Nephron (organoid): ENCODE measurements around the gene ZYG11A.

Experiments
- H3K27ac Mint-ChIP-seq, 3 experiments: 2 replicates each; pipeline ENCODE4 v1.8.0; 2020; ENCODE audit warnings: mixed read lengths in 3 of 3, mild to moderate bottlenecking in 2 of 3, moderate library complexity in 1 of 3
- H3K27me3 Mint-ChIP-seq: 2 replicates; pipeline ENCODE4 v1.8.0; 2021; ENCODE audit warnings: low read depth, mild to moderate bottlenecking, moderate library complexity, mixed read lengths
- H3K36me3 Mint-ChIP-seq: 2 replicates; pipeline ENCODE4 v1.8.0; 2020; ENCODE audit warnings: low read depth, mixed read lengths
- H3K4me1 Mint-ChIP-seq: 2 replicates; pipeline ENCODE4 v1.8.0; 2020; ENCODE audit warnings: mixed read lengths
- H3K4me3 Mint-ChIP-seq, 3 experiments: 2 replicates each; pipeline ENCODE4 v1.8.0; 2020; ENCODE audit warnings: mild to moderate bottlenecking in 3 of 3, mixed read lengths in 3 of 3, moderate library complexity in 2 of 3
- H3K9me3 Mint-ChIP-seq: 2 replicates; pipeline ENCODE4 v1.8.0; 2020; ENCODE audit warnings: mixed read lengths
- CTCF ChIP-seq, 3 experiments: fragments of 200-600 bp; sonication (generic); IDR thresholded peaks; one replicate each; pipeline ENCODE4 v1.5.0; 2021; ENCODE audit warnings: antibody characterized with exemption in 3 of 3; ENCODE audit not compliant: unreplicated experiment in 3 of 3

Gene ZYG11A

DNA sequence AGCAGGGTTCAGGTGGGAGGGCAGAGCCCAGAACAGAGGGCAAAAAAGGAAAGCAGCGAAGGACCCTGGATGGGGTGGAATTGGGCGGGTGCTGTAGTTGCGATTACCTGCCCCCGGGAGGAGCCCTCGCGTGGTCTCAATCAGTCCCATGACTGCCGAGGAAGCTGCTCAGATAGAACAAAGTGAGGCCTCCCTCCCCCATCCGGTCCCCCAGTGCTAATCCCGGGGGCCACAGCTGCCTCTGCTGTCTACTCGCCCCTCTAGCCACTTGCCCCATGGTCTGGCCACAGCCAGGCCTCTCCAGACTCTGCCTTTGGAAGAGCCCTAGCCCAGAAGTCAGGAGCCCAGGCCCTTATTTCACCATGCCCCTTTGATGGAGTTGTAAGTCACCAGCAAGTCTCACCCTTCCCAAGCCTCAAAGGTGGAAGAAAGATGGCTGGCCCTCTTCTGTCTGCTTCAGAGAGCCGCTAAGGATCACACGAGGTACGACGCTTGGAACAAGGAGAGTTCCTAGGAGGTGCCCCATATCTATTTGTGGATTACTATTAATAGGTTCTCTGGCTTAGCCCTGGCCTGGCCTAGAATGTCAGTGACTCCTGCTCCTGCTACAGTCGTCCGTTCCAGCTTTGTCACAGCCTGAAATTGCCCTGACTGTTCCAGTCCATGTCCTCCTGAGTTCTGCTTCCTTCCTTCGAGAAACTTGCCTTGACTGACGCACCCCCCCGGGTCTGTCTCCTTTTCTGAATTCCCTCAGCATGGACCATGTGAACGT lies 62.6 kb downstream of the ZYG11A start:
- no peak overlapping the region for H3K27ac Mint-ChIP-seq
- no peaks in the 10 kb centered on the region for H3K4me1 Mint-ChIP-seq
- TF ChIP-seq CTCF (IDR thresholded peaks at IDR 0.05; ENCODE audit: unreplicated experiment in 3 of 3) = peak; percentile 9 to 29 (median 19)
- no peaks in the 10 kb centered on the region for H3K27me3 Mint-ChIP-seq
- no peaks in the 10 kb centered on the region for H3K9me3 Mint-ChIP-seq
- no peaks in the 10 kb centered on the region for H3K36me3 Mint-ChIP-seq
- no peak overlapping the region for H3K4me3 Mint-ChIP-seq

GRCh38 chr1:52906135-52906603 lies 63.6 kb downstream of the ZYG11A start:
- no peak overlapping the region for H3K4me3 Mint-ChIP-seq
- TF ChIP-seq CTCF (IDR thresholded peaks at IDR 0.05; ENCODE audit: unreplicated experiment in 3 of 3) = no peak
- H3K27ac Mint-ChIP-seq = no peak overlapping the region
- H3K9me3 Mint-ChIP-seq = no peaks in the 10 kb centered on the region
- H3K27me3 Mint-ChIP-seq = no peaks in the 10 kb centered on the region
- no peaks in the 10 kb centered on the region for H3K4me1 Mint-ChIP-seq
- H3K36me3 Mint-ChIP-seq = no peaks in the 10 kb centered on the region

DNA sequence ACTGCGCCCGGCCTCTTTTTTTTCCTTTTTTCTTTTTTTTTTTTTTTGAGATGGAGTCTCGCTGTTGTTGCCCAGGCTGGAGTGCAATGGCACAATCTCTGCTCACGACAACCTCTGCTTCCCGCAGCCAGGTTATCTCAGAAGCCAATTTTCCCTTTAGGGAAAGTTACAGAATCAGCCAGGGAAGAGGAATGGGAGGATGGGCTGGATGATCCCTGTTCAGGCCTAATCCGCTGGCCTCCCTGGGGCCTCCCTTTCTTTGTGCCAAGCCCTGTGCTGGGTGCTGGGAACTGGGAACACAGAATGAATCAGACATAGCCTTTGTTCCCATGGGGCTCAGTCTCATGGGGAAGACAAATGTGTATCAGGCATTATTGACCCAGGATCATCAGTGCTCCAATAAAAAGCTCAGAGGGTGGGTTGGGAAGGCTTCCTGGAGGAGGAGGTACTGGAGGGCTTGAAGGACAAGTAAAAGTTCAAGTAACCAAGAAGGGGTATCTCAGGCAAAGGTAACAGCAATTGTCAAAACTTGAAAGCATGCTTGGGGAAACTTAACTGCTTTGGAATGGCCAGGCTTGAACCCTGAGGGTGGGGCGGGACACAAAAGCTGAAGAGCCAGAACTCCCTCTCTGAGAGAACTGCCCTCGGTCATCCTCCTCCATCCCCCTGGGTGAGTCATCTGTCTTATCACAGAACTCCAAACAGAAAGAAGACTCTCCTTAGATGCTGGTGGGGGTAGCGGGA lies 64.7 kb downstream of the ZYG11A start:
- H3K4me3 Mint-ChIP-seq = no peak overlapping the region
- no peaks in the 10 kb centered on the region for H3K36me3 Mint-ChIP-seq
- no peaks in the 10 kb centered on the region for H3K4me1 Mint-ChIP-seq
- no peaks in the 10 kb centered on the region for H3K27me3 Mint-ChIP-seq
- no peak for TF ChIP-seq CTCF (IDR thresholded peaks at IDR 0.05; ENCODE audit: unreplicated experiment in 3 of 3)
- no peaks in the 10 kb centered on the region for H3K9me3 Mint-ChIP-seq
- no peak overlapping the region for H3K27ac Mint-ChIP-seq

DNA sequence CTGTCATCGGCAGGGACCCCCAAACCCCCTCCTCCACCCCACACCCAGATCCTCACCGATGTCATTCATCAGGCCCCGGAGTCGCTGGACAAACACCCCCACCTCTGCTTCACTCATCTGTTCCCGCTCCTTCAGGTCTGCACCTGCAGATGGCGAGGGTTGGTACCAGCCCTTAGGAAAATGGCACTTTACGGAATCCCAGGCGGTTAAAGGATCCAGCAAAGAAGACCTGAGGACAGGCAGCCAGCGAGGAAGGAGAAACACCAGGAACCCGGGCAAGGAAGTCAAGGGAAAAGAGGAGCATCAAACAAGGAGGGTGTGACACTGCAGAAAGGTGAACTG lies 65.2 kb downstream of the ZYG11A start:
- Mint-ChIP-seq H3K27me3 (no peaks in the 10 kb centered on the region), H3K4me3 (no peak overlapping the region), H3K36me3 (no peaks in the 10 kb centered on the region), H3K27ac (no peak overlapping the region), H3K9me3 (no peaks in the 10 kb centered on the region), H3K4me1 (no peaks in the 10 kb centered on the region)
- TF ChIP-seq CTCF (IDR thresholded peaks at IDR 0.05; ENCODE audit: unreplicated experiment in 3 of 3) = no peak

DNA sequence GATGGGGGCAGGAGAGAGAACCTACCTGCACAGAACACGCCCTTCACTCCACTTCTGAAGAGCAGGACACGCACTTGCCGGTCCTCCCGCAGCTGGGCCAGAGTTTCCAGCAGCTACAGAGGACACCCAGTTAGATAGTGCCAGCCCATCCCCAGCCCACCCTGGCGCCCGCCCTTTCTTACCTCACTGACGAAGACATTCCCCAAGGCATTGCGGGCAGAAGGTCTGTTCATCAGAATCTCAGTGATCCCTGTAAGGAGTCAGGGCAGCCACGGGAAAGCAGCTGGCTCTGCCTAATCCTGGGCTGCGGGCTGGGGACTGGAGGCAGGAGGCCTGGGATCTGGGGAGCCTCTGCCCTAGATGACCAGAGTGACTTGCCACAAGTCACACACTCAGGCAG lies 69.0 kb downstream of the ZYG11A start:
- Mint-ChIP-seq H3K4me3 (no peak overlapping the region), H3K9me3 (no peaks in the 10 kb centered on the region), H3K27ac (no peak overlapping the region), H3K36me3 (no peaks in the 10 kb centered on the region), H3K4me1 (no peaks in the 10 kb centered on the region), H3K27me3 (no peaks in the 10 kb centered on the region)
- TF ChIP-seq CTCF (IDR thresholded peaks at IDR 0.05; ENCODE audit: unreplicated experiment in 3 of 3) = no peak
